Retina (tissue), 1 donor: ENCODE results near the gene BID.
"Not testable (repeated sequence)": the region's sequence is repeated elsewhere in the genome, so short reads cannot be mapped to it uniquely, and the experiment has no call there.

ENCODE experiments used
- DNase-seq: peaks from one replicate; pipeline ENCODE4 v3.0.0-alpha.2; 2016

The BID gene

DNA sequence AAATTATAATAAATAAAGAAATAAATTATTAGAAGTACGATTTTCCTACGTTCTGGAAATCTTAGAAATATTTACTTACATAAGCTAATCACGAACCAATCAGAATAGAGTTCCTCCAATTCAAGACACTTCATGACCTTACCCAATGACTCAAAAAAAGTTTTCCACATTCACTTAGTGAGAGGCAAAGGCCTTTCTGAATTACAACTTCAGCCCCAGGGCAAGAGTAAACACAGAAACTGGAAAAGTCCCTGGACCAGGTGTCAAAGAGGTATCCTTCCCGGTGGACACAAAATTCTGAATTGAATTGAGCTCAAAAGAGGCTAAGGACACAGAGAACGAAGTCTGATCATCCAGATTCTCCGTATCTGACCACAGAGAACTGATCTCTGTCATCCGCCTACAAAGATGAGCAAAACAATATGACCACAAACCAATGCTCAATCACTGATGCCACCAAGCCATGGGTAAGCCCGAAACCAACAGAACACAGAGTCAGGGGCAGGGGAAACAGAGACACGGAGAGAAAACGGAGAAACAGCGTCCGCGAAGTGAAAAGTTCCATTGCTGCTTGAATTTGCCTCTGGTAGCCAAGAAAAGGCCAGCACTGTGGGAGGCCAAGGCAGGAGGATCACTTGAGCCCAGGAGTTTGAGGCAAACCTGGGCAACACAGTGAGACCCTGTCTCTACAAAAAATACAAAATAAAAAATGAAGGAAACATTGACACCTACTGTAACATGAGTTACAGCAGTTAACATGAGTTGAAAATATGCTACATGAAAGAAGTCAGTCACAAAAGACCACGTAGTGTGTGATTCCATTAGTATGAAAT lies 6.8 kb downstream of the BID start:
- DNase-seq, result no peak

DNA sequence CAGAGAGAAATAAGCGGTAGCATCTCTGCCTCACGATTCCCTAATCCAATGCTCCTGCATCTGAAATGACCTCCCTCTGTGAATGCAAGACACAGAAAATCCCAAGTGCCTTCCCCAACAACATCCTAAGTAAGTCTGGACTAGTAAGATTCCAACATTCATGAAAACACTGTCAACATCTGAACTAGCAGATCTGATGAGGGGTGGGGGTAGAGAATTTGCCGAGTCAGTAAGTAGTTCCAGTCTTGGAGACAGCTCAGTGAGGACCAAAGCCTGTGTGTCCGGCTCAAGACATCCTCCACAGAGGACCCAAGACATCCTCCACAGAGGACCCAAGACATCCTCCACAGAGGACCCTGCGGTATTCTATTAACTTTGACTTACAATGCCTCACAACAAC lies 9.4 kb downstream of the BID start:
- not testable (repeated sequence) for DNase-seq

DNA sequence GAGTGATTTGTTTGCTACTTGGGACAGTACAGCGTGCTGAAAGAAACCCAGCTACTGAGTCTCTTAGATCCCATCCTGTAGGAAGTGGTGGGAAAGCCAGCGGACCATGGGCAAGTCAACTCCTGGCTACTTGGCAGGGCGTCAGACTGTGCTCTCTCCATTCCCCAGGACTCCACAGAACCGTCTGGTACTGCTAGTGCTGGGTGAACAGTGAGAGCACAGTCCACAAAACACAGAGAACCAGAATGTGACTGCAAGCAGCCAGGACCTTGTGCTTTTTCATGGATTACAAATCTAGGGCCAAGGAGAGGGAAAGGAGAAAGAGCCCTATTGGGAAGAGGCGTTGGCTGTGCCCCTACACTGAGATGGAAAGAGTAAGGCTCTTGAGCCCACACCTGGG lies 10.2 kb downstream of the BID start:
- DNase-seq, result no peak

DNA sequence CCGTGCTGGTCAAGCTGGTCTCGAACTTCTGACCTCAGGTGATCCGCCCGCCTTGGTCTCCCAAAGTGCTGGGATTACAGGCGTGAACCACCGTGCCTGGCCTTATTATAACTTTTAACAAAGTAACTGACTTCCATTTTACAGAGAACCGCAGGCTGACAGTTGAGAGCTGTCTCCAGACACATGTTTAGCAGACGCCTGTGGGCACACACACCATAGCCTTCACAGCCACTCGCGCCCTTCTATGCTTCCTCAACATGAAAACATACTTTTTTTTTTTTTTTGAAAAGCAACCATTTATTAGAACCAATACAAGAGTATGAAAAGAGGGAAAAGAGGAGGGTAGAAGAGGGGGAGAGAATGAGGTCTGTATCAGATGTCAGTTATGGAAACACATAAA lies 10.8 kb downstream of the BID start:
- not testable (repeated sequence) for DNase-seq

DNA sequence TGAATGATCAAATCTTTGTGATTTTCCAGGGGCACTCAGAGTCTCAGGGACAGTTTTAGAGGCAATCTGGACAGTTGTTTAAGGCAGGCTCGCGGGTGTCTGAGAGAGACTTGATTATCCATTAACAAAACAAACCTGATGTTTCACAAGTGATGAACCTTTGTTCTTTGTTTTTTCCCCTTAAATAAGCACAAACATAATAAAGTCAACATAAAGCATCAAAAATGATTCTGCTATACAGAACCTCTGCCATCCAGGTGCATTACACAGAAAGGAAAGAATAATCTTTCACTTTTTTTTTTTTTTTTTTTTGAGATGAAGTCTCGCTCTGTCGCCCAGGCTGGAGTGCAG lies 13.2 kb downstream of the BID start:
- DNase-seq, result no peak

DNA sequence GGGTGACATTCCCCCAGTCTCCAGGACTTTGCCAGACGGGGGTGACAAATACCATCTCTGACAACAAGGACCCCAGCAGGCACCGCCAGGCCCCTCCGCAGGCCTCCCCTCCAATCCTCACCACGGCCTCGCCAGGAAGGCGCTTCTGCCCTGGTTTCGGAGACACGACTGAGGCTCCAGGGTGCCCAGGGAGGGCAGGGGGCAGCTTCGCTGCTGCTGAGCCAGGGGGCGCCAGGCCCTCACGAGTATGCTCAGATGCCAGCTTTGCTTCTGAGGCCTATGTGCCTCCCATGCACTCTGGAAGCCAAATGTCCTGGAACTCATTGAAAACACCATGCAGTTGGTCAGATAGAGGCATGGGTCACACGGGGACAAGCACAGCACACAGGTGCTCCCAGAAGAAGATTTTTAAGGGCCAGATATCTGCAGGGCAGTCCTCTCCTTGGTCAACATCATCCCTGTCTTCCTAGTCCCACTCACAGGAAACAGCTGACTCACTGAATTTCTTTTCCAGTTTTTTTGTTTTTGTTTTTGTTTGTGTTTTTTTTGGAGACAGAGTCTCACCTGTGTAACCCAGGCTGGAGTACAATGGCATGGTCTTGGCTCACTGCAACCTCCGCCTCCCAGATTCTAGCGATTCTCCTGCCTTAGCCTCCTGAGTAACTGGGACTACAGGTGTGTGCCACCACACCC lies 19.9 kb downstream of the BID start:
- no peak for DNase-seq

DNA sequence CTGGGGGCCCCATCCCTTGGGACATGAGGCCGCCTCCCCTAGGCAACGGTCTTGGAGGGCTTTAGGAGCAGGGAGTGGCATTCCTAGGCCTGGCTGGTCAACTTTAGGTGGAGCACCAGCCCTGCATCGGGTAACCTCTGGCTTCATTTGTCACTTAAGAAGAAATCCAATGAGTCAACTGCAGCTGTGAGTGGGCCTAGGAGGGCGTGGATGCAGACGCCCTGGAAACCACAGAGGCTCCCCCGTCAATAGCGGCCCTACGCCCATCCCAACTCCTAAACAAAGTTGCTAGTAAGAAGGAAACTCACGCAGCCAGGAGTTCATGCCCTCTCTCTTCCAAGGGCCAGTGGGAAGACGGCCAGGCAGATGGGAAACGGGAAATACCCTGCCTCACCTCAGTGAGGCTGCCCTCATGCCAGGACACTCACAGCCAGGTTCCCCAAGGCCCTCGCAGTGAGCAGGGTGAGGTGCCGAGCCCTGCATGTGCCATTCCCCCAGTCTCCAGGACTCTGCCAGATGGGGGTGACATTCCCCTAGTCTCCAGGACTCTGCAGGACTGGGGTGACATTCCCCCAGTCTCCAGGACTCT lies 20.8 kb downstream of the BID start:
- DNase-seq, result no peak

DNA sequence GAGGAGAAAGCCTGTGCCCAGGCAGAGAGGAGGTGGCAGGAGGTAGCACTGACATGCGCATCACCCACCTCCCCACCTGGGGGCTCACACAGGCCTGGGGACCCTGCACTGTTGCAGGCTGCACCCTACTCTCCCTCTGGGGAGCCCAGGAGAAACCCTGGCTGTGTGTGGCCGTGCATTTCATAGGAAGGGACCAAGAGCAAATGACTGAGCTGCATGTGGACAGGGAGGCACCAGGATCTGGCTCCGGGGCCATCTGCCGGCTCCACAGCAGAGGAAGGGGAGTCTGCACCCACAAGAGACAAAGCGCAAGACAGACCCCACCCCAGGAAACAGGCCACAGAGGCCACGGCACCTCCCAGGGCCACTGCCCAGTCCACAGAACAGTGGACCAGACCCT lies 22.7 kb downstream of the BID start:
- DNase-seq, result no peak

DNA sequence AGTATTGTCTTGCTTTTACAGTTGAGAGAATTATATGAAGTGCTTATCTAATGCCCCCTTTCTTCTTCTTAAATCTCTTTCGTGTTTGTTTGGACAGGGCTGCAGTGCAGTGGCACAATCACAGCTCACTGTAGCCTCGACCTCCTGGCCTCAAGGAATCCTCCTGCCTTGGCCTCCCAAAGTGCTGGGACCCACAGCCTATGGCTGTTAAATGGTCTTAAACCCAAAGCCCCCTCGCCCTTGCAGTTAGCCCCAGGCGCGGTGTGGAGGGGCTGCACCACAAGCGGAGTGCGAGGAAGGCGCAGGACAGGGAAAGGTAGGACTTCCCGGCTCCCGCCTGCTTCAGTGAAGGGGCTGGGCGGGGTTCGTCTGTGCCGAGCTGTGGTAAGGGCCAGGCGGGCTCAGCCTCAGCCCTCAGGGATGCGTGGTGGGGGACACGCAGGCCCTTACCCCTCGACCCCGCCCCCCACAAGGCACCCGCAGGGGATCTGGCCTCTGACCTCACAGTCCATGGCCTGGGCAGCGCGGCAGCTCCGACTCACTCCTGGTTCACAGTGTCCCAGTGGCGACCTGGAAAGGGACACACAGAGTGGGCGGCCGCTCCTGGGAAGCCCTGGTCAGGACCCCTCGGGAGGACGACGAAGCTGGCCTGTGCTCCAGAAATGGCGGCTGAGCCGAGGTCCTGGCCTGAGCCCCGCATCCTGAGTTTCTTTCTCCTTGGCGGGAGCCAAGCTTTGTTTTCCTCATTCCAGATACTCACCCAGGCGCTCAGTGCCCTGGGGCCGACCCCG lies 24.5 kb downstream of the BID start:
- DNase-seq, result no peak

DNA sequence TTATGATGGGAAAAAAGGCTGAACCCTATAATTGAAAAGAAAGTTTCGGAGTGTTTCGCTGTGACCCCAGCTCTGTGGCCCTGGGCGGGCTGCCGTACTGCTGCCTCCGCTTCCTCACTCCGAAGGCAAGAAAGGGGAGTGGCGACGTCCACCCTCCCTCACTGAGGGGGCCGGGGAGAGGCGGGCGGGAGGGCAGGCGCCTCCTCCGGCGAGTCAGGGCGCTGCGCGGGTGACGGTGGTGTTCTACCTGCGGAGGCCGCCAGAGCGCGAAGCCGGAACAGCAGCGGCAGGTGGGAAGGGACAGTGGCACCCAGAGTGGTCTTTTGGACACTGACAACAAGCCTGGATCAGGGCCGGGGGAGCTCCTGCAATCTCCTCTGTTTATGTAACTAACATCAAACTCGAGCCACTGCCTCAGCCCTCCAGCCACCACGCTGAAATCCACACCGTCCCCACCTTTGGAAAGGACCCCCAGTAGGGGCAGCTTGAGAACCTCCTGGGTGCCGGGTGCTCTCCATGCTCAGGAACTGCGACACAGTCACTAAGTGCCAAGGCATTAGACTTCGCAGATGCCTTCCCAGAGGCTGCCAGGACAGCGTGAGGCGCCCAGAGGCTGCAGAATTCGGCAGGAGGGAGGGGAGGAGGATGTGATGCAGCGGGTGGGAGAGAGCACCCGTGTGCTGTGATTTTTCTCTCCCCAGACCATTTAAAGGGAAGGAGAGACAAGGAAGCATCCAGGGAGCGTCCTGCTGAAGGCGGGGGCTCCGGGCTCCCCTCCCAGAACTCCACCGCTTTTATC lies 25.5 kb downstream of the BID start:
- DNase-seq, result no peak

DNA sequence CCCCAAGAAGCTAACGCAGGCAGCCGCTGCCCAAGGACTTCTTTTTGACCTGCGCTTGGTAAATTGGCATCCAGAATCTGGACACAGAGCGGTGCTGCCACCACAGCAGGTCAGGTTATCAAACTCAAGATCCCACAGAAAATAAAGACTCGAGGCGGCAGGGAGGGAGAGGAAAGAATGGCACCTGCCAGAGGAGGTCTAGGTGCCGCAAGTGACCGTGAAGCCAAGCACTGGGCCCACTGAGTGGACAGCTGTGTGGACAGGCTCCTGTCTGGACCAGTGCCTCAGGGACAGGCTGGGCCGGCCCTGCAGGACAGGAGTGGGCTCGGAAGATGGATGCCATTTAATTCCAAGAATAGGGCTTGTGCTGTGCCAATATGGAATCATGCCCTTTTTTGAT lies 27.4 kb downstream of the BID start:
- DNase-seq, result no peak

DNA sequence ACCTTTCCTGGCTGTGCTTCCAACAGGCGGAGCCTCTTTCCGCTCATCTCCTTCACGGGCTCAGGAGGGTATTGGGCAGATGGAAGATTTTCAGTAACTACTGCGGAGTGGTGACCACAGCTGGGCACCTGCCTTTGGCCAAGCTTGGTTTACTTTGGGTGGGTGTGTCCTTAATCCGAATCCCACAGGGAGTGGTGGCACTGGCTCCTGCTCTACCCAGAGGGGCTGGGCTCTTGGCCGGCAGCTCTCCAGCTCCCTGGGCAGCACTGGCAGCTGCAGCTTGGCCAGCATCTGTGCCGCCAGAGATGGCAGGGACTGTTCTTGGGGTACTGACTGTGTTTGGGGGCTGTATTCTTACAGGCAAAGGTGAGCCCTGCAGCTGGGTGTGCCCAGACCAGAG lies 29.8 kb downstream of the BID start:
- no peak for DNase-seq

DNA sequence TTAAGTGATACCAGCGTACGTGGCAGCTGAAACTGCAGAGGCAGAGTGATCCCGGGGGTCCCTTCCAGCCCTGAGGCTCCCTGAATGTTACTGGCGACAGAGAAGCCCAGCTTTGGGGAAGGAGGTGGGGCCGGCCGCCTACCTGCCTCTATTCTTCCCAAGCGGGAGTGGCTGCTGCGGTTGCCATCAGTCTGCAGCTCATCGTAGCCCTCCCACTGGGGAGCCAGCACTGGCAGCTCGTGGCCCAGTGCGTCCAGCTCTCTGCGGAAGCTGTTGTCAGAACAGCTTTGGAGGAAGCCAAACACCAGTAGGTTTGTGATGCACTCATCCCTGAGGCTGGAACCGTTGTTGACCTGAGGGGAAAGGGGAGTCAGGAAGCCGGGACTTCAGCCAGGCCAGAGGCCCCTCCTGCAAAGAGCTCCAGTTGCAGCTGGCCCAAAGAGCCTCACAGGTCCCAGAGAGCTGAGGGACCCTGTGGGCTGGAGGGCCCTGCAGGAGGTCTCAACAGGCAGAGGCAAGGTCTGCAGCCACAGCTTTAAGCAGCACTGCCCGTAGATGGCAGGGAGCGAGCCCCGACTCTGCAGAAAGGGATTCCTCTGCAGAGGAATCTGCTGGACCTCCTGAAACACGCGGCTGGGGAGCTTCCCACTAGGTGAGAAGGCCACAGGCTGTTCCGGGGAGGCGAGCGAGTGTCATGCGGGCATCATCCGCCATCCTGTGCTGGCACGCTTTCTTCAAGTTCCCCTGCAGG lies 30.4 kb downstream of the BID start:
- peak; percentile 24 for DNase-seq

DNA sequence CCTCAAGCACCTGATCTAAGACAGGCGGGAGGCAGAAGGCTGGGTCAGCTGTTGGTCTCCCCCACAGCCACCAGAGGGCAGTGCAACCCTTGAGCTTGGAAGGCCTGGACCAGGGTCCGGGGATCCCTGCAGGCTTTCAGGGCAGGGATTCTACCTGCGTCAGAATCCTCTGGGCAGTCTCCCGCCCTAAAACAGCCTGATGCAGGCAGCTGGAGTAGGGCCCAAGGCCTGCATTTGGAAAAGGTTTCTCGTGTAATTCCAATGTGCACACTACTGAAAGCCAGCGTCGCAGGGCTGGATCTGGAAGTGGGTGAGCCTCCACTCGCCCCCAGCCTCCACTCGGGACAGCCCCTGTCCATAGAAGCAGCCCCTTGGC lies 31.8 kb downstream of the BID start:
- peak; percentile 83 for DNase-seq

DNA sequence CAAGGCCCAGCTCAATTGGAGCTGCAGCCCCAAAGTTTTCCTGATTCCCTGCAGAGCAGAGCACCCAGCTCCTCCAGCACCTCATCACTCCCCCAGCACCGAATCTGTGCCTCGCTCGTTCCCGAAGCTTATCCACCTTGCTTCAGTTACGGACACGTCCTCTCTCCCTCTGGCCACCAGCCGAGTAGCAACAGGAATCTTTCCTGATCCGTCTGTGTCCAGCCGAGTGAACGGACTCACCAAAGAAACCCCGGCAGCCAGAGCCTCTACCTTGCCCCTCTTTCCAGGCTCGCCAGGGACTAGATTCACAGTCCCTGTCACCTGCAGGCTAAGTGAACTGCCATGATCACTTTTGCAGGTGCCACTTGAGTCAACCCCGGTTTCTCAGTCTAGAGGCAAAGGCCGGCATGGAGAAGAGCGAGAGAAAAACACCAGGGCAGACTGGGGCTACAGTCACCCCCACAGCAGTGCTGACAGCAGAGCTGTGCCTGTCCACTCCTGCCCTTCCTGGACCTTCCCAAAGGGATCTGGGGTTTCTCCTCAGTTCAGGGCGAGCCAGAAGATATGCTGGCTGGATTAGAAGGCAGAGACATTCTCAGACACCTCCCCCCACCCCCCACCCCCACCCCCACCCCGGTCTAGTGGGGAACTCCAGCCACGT lies 32.3 kb downstream of the BID start:
- no peak for DNase-seq

DNA sequence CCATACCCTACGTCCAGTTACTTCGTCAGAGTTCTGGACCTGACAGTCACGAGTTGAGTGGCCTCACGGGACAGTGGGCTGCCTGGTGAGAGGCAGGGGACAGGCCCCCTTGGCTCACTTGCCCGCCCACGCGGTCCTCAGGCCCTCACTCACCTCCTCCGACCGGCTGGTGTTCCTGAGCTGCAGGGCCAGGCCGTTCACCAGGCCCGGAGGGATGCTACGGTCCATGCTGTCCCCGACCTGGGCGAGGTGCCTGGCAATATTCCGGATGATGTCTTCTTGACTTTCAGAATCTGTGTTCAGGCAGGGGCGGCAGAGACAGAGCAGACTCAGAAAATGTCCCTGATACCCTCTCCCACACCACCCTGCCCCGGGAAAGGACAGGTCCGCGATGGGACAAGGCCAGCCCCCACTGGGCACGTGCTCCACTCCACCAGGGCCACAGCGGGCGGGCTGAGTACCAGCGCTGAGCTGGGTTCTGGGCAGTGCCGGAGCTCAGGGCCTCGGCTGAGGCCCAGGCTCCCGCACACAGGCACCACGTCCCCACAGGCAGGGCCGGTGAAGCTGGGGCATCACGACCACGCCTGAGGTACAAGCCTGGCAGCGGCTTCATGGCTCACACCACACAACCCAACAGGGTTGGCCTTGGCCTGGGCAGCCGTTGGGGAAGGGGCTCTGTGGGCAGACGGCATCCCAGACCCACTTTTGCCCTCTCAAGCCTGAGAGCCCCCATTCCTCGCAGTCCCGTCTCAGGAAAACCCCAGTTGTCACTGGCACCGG lies 34.9 kb downstream of the BID start:
- no peak for DNase-seq

DNA sequence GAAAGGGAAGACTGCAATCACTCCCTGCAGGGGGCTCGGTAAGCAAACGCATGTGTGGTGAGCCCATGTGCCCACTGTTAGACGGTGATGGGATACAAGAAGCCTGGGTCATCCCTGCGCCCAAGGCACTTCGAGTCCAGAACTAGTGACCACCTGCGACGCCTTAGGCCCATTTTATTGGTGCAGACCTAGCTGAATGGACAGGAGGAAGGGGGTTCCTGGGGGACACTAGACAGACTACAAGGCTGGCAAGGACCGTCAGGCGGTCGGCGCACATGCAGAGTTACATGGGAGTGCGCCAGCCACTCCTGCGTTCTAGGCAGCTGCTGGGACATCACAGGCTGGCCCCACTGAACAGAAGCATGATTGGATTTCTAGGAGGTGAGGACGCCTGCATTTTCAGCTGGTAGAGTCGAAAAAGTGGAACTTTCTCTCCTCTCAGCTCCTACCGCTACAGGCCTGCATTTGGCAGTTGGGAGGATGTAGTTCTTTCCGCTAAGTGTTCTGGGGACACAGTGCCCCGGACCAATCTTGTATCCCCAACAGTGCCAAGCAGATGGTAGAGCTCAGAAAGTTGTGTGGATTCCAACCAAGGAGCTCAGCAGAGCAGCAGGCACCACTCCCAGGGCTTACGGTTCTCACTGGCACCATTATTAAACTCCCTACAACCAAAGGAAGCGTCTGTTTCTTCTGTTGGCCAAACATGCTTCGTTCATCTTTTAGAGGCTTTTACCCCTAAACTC lies 35.7 kb downstream of the BID start:
- no peak for DNase-seq

DNA sequence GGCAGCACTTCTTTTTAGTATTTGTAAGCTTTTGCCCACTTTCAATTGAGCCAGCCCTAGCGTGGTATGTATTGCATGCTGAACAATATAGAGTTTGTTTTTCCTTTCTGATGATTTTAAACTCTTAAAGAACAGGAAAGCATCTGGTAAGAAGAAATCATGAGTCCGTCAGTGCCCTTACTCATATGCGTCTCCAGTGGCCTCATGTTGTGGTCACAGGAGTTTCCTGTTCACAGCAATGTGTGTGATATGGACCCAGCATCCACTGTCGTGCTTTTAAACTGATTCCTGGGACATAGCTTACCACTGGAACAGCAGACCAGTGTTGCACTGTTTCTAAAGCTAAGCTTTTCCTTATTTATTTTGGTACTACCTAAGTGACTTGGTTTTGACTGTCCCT lies 40.1 kb downstream of the BID start:
- DNase-seq, result no peak

DNA sequence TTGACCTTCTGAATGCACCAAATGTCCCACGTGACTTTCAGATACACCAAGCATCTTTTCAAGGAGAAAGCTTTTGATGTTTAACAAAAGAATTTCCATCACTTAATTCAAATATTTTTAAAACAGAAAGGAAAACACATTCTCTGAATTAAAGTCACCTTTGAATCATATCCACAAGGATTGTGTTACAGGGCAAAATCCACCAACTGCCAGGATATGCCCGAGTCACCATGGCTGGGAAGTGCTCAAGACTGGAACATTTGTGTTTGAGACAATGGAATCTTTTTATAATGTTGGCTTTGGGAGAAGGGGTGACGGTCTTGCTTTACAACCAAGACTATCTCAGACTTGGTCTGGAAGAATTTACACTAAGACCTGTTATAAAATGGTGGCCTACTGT lies 40.8 kb downstream of the BID start:
- DNase-seq, result no peak
